ENCODE results near the gene RFPL1.
"Not testable (repeated sequence)": the region's sequence is repeated elsewhere in the genome, so short reads cannot be mapped to it uniquely, and the experiment has no call there.

DNA sequence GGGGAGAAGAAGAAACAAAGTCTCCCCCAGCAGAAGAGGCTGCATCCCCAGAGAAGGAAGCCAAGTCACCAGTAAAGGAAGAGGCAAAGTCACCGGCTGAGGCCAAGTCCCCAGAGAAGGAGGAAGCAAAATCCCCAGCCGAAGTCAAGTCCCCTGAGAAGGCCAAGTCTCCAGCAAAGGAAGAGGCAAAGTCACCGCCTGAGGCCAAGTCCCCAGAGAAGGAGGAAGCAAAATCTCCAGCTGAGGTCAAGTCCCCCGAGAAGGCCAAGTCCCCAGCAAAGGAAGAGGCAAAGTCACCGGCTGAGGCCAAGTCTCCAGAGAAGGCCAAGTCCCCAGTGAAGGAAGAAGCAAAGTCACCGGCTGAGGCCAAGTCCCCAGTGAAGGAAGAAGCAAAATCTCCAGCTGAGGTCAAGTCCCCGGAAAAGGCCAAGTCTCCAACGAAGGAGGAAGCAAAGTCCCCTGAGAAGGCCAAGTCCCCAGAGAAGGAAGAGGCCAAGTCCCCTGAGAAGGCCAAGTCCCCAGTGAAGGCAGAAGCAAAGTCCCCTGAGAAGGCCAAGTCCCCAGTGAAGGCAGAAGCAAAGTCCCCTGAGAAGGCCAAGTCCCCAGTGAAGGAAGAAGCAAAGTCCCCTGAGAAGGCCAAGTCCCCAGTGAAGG, 50.9 kb downstream of the RFPL1 start:
- TF ChIP-seq, protein P1, sequence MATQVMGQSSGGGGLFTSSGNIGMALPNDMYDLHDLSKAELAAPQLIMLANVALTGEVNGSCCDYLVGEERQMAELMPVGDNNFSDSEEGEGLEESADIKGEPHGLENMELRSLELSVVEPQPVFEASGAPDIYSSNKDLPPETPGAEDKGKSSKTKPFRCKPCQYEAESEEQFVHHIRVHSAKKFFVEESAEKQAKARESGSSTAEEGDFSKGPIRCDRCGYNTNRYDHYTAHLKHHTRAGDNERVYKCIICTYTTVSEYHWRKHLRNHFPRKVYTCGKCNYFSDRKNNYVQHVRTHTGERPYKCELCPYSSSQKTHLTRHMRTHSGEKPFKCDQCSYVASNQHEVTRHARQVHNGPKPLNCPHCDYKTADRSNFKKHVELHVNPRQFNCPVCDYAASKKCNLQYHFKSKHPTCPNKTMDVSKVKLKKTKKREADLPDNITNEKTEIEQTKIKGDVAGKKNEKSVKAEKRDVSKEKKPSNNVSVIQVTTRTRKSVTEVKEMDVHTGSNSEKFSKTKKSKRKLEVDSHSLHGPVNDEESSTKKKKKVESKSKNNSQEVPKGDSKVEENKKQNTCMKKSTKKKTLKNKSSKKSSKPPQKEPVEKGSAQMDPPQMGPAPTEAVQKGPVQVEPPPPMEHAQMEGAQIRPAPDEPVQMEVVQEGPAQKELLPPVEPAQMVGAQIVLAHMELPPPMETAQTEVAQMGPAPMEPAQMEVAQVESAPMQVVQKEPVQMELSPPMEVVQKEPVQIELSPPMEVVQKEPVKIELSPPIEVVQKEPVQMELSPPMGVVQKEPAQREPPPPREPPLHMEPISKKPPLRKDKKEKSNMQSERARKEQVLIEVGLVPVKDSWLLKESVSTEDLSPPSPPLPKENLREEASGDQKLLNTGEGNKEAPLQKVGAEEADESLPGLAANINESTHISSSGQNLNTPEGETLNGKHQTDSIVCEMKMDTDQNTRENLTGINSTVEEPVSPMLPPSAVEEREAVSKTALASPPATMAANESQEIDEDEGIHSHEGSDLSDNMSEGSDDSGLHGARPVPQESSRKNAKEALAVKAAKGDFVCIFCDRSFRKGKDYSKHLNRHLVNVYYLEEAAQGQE (IDR thresholded peaks at IDR 0.05; ENCODE audit: borderline replicate concordance in 1 of 2, low read depth in 1 of 2, low read length in 2 of 2) = not testable (repeated sequence)
- not testable (repeated sequence) for TF ChIP-seq CBFB (CRISPR knock-in tag; IDR thresholded peaks at IDR 0.05); HMG20B (CRISPR knock-in tag; conservative IDR thresholded peaks at IDR 0.05); ZNF142 (CRISPR knock-in tag; IDR thresholded peaks at IDR 0.05); CTCF (CRISPR knock-in tag; IDR thresholded peaks at IDR 0.05); RERE (CRISPR knock-in tag; IDR thresholded peaks at IDR 0.05; ENCODE audit: low read depth); NONO (IDR thresholded peaks at IDR 0.05); NONO (CRISPR knock-in tag; conservative IDR thresholded peaks at IDR 0.05); SNAPC5 (CRISPR knock-in tag; IDR thresholded peaks at IDR 0.05; ENCODE audit: borderline replicate concordance); DNMT1 (CRISPR knock-in tag; IDR thresholded peaks at IDR 0.05)
- TF ChIP-seq, protein P2, sequence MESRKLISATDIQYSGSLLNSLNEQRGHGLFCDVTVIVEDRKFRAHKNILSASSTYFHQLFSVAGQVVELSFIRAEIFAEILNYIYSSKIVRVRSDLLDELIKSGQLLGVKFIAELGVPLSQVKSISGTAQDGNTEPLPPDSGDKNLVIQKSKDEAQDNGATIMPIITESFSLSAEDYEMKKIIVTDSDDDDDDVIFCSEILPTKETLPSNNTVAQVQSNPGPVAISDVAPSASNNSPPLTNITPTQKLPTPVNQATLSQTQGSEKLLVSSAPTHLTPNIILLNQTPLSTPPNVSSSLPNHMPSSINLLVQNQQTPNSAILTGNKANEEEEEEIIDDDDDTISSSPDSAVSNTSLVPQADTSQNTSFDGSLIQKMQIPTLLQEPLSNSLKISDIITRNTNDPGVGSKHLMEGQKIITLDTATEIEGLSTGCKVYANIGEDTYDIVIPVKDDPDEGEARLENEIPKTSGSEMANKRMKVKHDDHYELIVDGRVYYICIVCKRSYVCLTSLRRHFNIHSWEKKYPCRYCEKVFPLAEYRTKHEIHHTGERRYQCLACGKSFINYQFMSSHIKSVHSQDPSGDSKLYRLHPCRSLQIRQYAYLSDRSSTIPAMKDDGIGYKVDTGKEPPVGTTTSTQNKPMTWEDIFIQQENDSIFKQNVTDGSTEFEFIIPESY (CRISPR knock-in tag; IDR thresholded peaks at IDR 0.05) = not testable (repeated sequence)
